BE2C (cell line): Measurements from ENCODE around the gene JAKMIP1.

Experiments used
- DNase-seq: peaks from one replicate; pipeline ENCODE4 v3.0.0-alpha.2; 2020
- H3K27me3 ChIP-seq: fragments of 250-450 bp; sonication (Bioruptor Pico); 2 replicates; pipeline ENCODE4 v1.5.1; 2020; ENCODE audit warnings: mild to moderate bottlenecking
- H3K36me3 ChIP-seq: fragments of 250-450 bp; sonication (Bioruptor Pico); 2 replicates; pipeline ENCODE4 v1.5.1; 2020; ENCODE audit warnings: mild to moderate bottlenecking
- H3K4me1 ChIP-seq: fragments of 250-450 bp; sonication (Bioruptor Pico); 2 replicates; pipeline ENCODE4 v1.5.1; 2020
- H3K4me3 ChIP-seq: 2 replicates; pipeline ENCODE4 v1.5.1; 2011; ENCODE audit warnings: low read depth, low read length
- H3K9me3 ChIP-seq: fragments of 250-450 bp; sonication (Bioruptor Pico); 2 replicates; pipeline ENCODE4 v1.5.1; 2020
- CTCF ChIP-seq: IDR thresholded peaks from 2 replicates; pipeline ENCODE4 v1.5.1; 2012; ENCODE audit warnings: mild to moderate bottlenecking, low read depth, low read length

JAKMIP1 gene

GRCh38 chr4:5990446-5991160, 209.7 kb downstream of the JAKMIP1 start:
- Histone ChIP-seq H3K4me1 (no peaks in the 10 kb centered on the region), H3K36me3 (no peaks in the 10 kb centered on the region), H3K4me3 (no peak overlapping the region), H3K27me3 (no peaks in the 10 kb centered on the region), H3K9me3 (no peaks in the 10 kb centered on the region)
- DNase-seq = no peak
- TF ChIP-seq CTCF = no peak

GRCh38 chr4:5989236-5990225, 210.8 kb downstream of the JAKMIP1 start:
- DNase-seq = no peak
- Histone ChIP-seq H3K36me3 (no peaks in the 10 kb centered on the region), H3K27me3 (no peaks in the 10 kb centered on the region), H3K4me3 (no peak overlapping the region), H3K4me1 (no peaks in the 10 kb centered on the region), H3K9me3 (no peaks in the 10 kb centered on the region)
- no peak for TF ChIP-seq CTCF

- no peaks in the 10 kb centered on the region for H3K9me3 ChIP-seq
- H3K4me1 ChIP-seq = no peaks in the 10 kb centered on the region
- H3K36me3 ChIP-seq = no peaks in the 10 kb centered on the region
- H3K4me3 ChIP-seq = no peak overlapping the region
- TF ChIP-seq CTCF = no peak
- DNase-seq = no peak
- H3K27me3 ChIP-seq = no peaks in the 10 kb centered on the region
Observed at GRCh38 chr4:5988086-5988845, 212.1 kb downstream of the JAKMIP1 start.

- no peak for TF ChIP-seq CTCF
- Histone ChIP-seq H3K4me1 (0 out of 2 replicates have a peak, but pooled peaks cover 3% of the 10 kb centered on the region), H3K4me3 (no peak overlapping the region)
Observed at GRCh38 chr4:5984843-5985242, 215.5 kb downstream of the JAKMIP1 start.

GRCh38 chr4:5982156-5982973, 218.0 kb downstream of the JAKMIP1 start:
- Histone ChIP-seq H3K36me3 (no peaks in the 10 kb centered on the region), H3K4me1 (0 out of 2 replicates have a peak, but pooled peaks cover 3% of the 10 kb centered on the region), H3K27me3 (no peaks in the 10 kb centered on the region; the same call in 1 of the 2 replicates), H3K4me3 (no peak overlapping the region), H3K9me3 (no peaks in the 10 kb centered on the region)
- no peak for DNase-seq
- no peak for TF ChIP-seq CTCF

More at GRCh38 chr4:5984843-5985242, 215.5 kb downstream of the JAKMIP1 start:
- no peaks in the 10 kb centered on the region for H3K36me3 ChIP-seq
- DNase-seq = no peak
- no peaks in the 10 kb centered on the region for H3K9me3 ChIP-seq
- H3K27me3 ChIP-seq = no peaks in the 10 kb centered on the region
